K562 (cell line): ENCODE results near the gene TCTN3. TPM values are rescaled to one million over a fixed set of nuclear protein-coding genes. Genes with fewer than 3 reads are reported as not detected.
A peak's percentile ranks its signal among the peaks of the same experiment; 100 is the strongest.

Experiments
- ATF7 ChIP-seq: fragments of 450-650 bp; IDR thresholded peaks from 2 replicates; pipeline ENCODE4 v1.7.1; 2014; ENCODE audit warnings: mild to moderate bottlenecking, moderate library complexity
- BRCA1 ChIP-seq, 2 experiments: fragments of 450-650 bp in 1 of 2; sonication (generic) in 1 of 2; formaldehyde crosslinking in 1 of 2; IDR thresholded peaks; 2 replicates each; pipeline versions ENCODE4 v1.5.0 to v1.6.1; 2017 to 2020; ENCODE audit warnings: mild to moderate bottlenecking in 1 of 2, missing genetic modification reagents in 1 of 2
- CBFB ChIP-seq: sonication (generic); formaldehyde crosslinking; IDR thresholded peaks from 2 replicates; pipeline ENCODE4 v1.4.0; 2020; ENCODE audit warnings: mild to moderate bottlenecking, missing genetic modification reagents
- CREB3L1 ChIP-seq: fragments of 450-650 bp; IDR thresholded peaks from 2 replicates; pipeline ENCODE4 v1.6.1; 2014; ENCODE audit warnings: low read depth, mild to moderate bottlenecking, moderate library complexity, borderline replicate concordance
- CREM ChIP-seq: IDR thresholded peaks from 2 replicates; pipeline ENCODE4 v1.6.1; 2014; ENCODE audit warnings: antibody characterized with exemption, low read depth
- CTBP1 ChIP-seq: fragments of 450-650 bp; IDR thresholded peaks from 2 replicates; pipeline ENCODE4 v1.6.1; 2016; ENCODE audit warnings: borderline replicate concordance
- ELF1 ChIP-seq: fragments of 200-800 bp; sonication (Bioruptor generic); IDR thresholded peaks from 2 replicates; pipeline ENCODE4 v1.6.1; 2016; ENCODE audit warnings: missing genetic modification characterization, missing compliant biosample characterization
- ELF2 ChIP-seq: fragments of 250-450 bp; sonication (Bioruptor Pico); IDR thresholded peaks from 2 replicates; pipeline ENCODE4 v1.5.0; 2021; ENCODE audit warnings: mild to moderate bottlenecking
- ELK1 ChIP-seq: sonication (generic); formaldehyde crosslinking; IDR thresholded peaks from 2 replicates; pipeline ENCODE4 v1.8.1; 2022; ENCODE audit warnings: missing genetic modification reagents
- IFI16 ChIP-seq: fragments of 250-450 bp; sonication (Bioruptor Pico); IDR thresholded peaks from 2 replicates; pipeline ENCODE4 v2.1.2; 2022; ENCODE audit warnings: mild to moderate bottlenecking, inconsistent platforms
- MCM7 ChIP-seq, 2 experiments: fragments of 450-650 bp; IDR thresholded peaks; 2 replicates each; pipeline ENCODE4 v1.6.1; 2016 to 2018
- MECOM ChIP-seq: fragments of 250-450 bp; sonication (Bioruptor Pico); IDR thresholded peaks from 2 replicates; pipeline ENCODE4 v1.8.0; 2022; ENCODE audit warnings: inconsistent platforms
- NFYB ChIP-seq: IDR thresholded peaks from 2 replicates; pipeline ENCODE4 v1.6.1; 2011; ENCODE audit warnings: mild to moderate bottlenecking, moderate library complexity; ENCODE audit not compliant: insufficient read length; ENCODE audit errors: extremely low read depth
- NKRF ChIP-seq: fragments of 450-650 bp; IDR thresholded peaks from 2 replicates; pipeline ENCODE4 v1.6.1; 2016; ENCODE audit warnings: borderline replicate concordance
- PRMT5 ChIP-seq: sonication (generic); formaldehyde crosslinking; IDR thresholded peaks from 2 replicates; pipeline ENCODE4 v1.5.0; 2020; ENCODE audit warnings: missing genetic modification reagents
- RFX5 ChIP-seq: IDR thresholded peaks from 2 replicates; pipeline ENCODE4 v1.6.1; 2011; ENCODE audit warnings: low read depth, mild to moderate bottlenecking, improper control_type of control experiment, low read length
- SREBF2 ChIP-seq: sonication (generic); formaldehyde crosslinking; IDR thresholded peaks from 2 replicates; pipeline ENCODE4 v1.4.0; 2020; ENCODE audit warnings: mild to moderate bottlenecking, missing genetic modification reagents
- THRA ChIP-seq: fragments of 450-650 bp; IDR thresholded peaks from 2 replicates; pipeline ENCODE4 v1.6.1; 2017; ENCODE audit warnings: mild to moderate bottlenecking, moderate library complexity
- ZBTB34 ChIP-seq: fragments of 250-450 bp; sonication (Bioruptor Pico); IDR thresholded peaks from 2 replicates; pipeline ENCODE4 v1.8.0; 2021; ENCODE audit warnings: mild to moderate bottlenecking, moderate library complexity
- ZNF184 ChIP-seq: sonication (generic); formaldehyde crosslinking; IDR thresholded peaks from 2 replicates; pipeline ENCODE4 v1.5.0; 2020; ENCODE audit warnings: missing genetic modification reagents
- ZNF282 ChIP-seq: sonication (generic); formaldehyde crosslinking; IDR thresholded peaks from 2 replicates; pipeline ENCODE4 v1.8.1; 2023; ENCODE audit warnings: missing genetic modification reagents
- ZNF589 ChIP-seq: fragments of 200-800 bp; sonication (Bioruptor generic); IDR thresholded peaks from 2 replicates; pipeline ENCODE4 v1.6.1; 2016; ENCODE audit warnings: low read depth, missing genetic modification characterization, missing compliant biosample characterization
- polyA plus RNA-seq, 8 experiments: library from polyadenylated mRNA; depleted of rRNA in 4 of 8; stranded (reverse) in 5 of 8; unstranded in 3 of 8; fragments of >200 nt; fragmentation: Nextera tagmentation in 2 of 8; fragmentation: Illumina TruSeq in 1 of 8; extraction: Ambion mirVana in 2 of 8; extraction: Trizol in 1 of 8; gene quantifications; 2 replicates each; pipeline versions ENCODE4 v1.2.1 to v1.2.3, GENCODE V29; 2011 to 2014; ENCODE audit warnings: inconsistent platforms in 1 of 8, missing spikeins in 1 of 8
- total RNA-seq, 7 experiments: library from RNA; depleted of rRNA in 6 of 7; stranded (reverse); fragments of >200 nt in 6 of 7; fragmentation: Illumina TruSeq in 2 of 7; extraction: Trizol in 2 of 7; gene quantifications; 2 replicates each; pipeline versions ENCODE4 v1.2.1 to v1.2.3, GENCODE V29; 2011 to 2021; ENCODE audit warnings: low replicate concordance in 1 of 7

The TCTN3 gene
- total and polyA plus RNA-seq, 9 of the 15 experiments (the other 6 are each of a cell fraction or from before 2014, with no cell fraction given) = 10.4 to 25.8 (median 16.3) TPM

GRCh38 chr10:95693668-95694534 lies at the start of gene TCTN3 (continued):
- TF ChIP-seq IFI16 (CRISPR knock-in tag) (no peak), SREBF2 (CRISPR knock-in tag) (no peak), CREB3L1 (peak; percentile 39; the same call in 1 of the 2 replicates), NFYB (peak; percentile 68), RFX5 (no peak), ATF7 (peak; percentile 85), CTBP1 (peak; percentile 55; the same call in 1 of the 2 replicates), CBFB (CRISPR knock-in tag) (no peak), MECOM (no peak), ELK1 (CRISPR knock-in tag) (no peak), ZBTB34 (CRISPR knock-in tag) (no peak), NKRF (peak; percentile 92), CREM (peak; percentile 97), BRCA1 (IDR thresholded peaks at IDR 0.05) (no peak), BRCA1 (CRISPR knock-in tag; IDR thresholded peaks at IDR 0.05) (no peak), ZNF589 (no peak), THRA (no peak), ELF1 (tag) (no peak), MCM7 (IDR thresholded peaks at IDR 0.05) (no peak), PRMT5 (CRISPR knock-in tag) (no peak), ELF2 (CRISPR knock-in tag) (no peak), ZNF282 (CRISPR knock-in tag) (no peak), ZNF184 (CRISPR knock-in tag) (no peak)
